ENCODE measurements around the gene MARS2.

MARS2 gene

DNA sequence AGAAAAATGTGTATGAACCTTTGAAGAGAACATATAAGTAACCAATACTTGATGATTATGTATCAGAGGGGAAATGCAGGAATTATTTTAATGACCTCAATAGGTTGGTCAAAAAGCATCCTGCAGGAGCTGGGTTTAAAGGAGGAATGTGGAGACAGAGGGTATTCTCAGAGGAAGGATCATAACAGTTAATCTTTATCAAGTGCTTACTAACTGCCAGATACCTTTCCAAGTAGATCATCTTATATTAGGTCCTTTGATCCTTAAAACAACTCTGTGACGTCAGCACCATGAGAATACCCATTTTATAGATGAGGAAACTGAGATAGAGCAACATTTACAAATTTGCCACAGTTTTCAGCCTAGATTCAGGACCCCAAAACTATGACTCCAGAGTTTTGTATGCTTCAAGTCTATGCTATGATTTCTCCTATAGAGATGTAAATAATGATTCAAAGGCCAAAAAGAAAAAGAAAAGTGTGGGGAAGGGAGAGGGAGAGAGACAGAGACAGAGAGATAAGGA lies 32.7 kb upstream of the MARS2 start:
- TF ChIP-seq, protein P1, sequence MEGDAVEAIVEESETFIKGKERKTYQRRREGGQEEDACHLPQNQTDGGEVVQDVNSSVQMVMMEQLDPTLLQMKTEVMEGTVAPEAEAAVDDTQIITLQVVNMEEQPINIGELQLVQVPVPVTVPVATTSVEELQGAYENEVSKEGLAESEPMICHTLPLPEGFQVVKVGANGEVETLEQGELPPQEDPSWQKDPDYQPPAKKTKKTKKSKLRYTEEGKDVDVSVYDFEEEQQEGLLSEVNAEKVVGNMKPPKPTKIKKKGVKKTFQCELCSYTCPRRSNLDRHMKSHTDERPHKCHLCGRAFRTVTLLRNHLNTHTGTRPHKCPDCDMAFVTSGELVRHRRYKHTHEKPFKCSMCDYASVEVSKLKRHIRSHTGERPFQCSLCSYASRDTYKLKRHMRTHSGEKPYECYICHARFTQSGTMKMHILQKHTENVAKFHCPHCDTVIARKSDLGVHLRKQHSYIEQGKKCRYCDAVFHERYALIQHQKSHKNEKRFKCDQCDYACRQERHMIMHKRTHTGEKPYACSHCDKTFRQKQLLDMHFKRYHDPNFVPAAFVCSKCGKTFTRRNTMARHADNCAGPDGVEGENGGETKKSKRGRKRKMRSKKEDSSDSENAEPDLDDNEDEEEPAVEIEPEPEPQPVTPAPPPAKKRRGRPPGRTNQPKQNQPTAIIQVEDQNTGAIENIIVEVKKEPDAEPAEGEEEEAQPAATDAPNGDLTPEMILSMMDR (IDR thresholded peaks at IDR 0.05; ENCODE audit: borderline replicate concordance, insufficient read depth, low read depth, low read length): no peak
- no peak overlapping the region for H3K4me3 ChIP-seq (ENCODE audit: low read depth, low read length)

GRCh38 chr2:197673106-197673505 lies 32.1 kb upstream of the MARS2 start:
- H3K4me3 ChIP-seq (ENCODE audit: low read depth, low read length): no peak overlapping the region
- TF ChIP-seq, protein P1 (IDR thresholded peaks at IDR 0.05; ENCODE audit: borderline replicate concordance, insufficient read depth, low read depth, low read length): no peak

DNA sequence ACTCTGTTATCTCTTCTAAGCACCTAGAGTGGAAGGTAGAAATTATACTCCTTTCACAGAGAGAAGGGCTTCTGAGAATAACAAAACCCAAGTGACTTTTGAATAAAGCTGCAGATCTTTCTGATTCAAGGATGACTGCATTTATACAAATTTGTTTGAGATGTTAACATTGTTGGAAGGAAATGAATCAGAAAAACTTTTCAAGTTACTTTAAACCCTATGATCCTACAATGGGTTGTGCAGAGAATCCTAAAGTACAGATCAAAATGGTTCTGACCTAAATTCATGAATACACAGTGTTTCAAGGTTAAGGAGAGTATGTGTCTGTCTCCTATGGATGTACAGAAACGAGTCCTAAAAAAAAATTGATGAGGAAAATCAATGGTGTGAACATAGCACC lies 31.6 kb upstream of the MARS2 start:
- TF ChIP-seq, protein P1 (IDR thresholded peaks at IDR 0.05; ENCODE audit: borderline replicate concordance, insufficient read depth, low read depth, low read length): no peak
- no peak overlapping the region for H3K4me3 ChIP-seq (ENCODE audit: low read depth, low read length)

- no peak overlapping the region for H3K4me3 ChIP-seq (ENCODE audit: low read depth, low read length)
- TF ChIP-seq, protein P1 (IDR thresholded peaks at IDR 0.05; ENCODE audit: borderline replicate concordance, insufficient read depth, low read depth, low read length): no peak
Measured at GRCh38 chr2:197674060-197674459, 31.1 kb upstream of the MARS2 start.

GRCh38 chr2:197674591-197674990 lies 30.6 kb upstream of the MARS2 start:
- no peak overlapping the region for H3K4me3 ChIP-seq (ENCODE audit: low read depth, low read length)

GRCh38 chr2:197675246-197675645 lies 29.9 kb upstream of the MARS2 start, which contains the start of gene RFTN2:
Gene RFTN2 (minus strand): TSS chr2:197675587. CDS start chr2:197675458, 129 bp downstream.
- TF ChIP-seq, protein P1 (IDR thresholded peaks at IDR 0.05; ENCODE audit: borderline replicate concordance, insufficient read depth, low read depth, low read length): no peak
- H3K4me3 ChIP-seq (ENCODE audit: low read depth, low read length): no peak within 1 kb of the TSS

More at GRCh38 chr2:197674591-197674990, 30.6 kb upstream of the MARS2 start:
- TF ChIP-seq, protein P1 (IDR thresholded peaks at IDR 0.05; ENCODE audit: borderline replicate concordance, insufficient read depth, low read depth, low read length): no peak

GRCh38 chr2:197675711-197676188 lies 29.4 kb upstream of the MARS2 start:
- H3K4me3 ChIP-seq (ENCODE audit: low read depth, low read length): no peak overlapping the region

More at GRCh38 chr2:197675711-197676188, 29.4 kb upstream of the MARS2 start:
- TF ChIP-seq, protein P1 (IDR thresholded peaks at IDR 0.05; ENCODE audit: borderline replicate concordance, insufficient read depth, low read depth, low read length): no peak
